Astrocyte of the cerebellum (primary cell): ENCODE results near the gene STN1.
"Not testable (repeated sequence)": the region's sequence is repeated elsewhere in the genome, so short reads cannot be mapped to it uniquely, and the experiment has no call there.

Experiments used
- DNase-seq: peaks from one replicate; pipeline ENCODE4 v3.0.0-alpha.2; 2011; ENCODE audit warnings: low read depth
- H3K4me3 ChIP-seq: 2 replicates; pipeline ENCODE4 v1.5.1; 2011; ENCODE audit warnings: mild to moderate bottlenecking, low read depth, low read length, moderate library complexity
- in situ Hi-C: cut with HindIII; loops from 2 replicates; pipeline ENCODE4 v1.10.0; 2017; ENCODE audit warnings: low sequenced_read_pairs
- TF ChIP-seq, protein P1 (sequence below): IDR thresholded peaks from 2 replicates; pipeline ENCODE4 v1.5.1; 2012; ENCODE audit warnings: low read length, low read depth, moderate library complexity, mild to moderate bottlenecking; ENCODE audit errors: missing control alignments

The STN1 gene

DNA sequence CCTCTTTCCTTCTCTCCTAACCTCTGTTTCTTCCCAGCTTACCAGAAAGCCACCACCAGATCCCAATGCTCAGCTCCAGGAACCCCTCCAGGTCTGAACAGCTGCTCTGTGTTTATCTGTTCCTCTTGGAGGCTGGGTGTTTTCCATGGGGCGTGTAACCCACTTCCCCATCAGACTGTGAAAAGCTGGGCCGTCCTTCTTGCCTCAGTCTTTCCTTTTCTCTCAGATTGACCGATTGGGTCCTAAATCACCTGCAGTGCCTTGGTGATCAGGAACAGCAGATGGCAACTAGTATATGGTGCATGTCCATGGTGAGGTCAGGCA is 67.5 kb downstream of the STN1 start:
- in situ Hi-C loops: loop anchor here (10.0 to 25.0 kb wide), 2 partner anchors 136 to 238 kb away; no protein-coding TSS in a partner anchor
- peak overlapping the region; percentile 9 for H3K4me3 ChIP-seq
- no peak for DNase-seq
- TF ChIP-seq, protein P1, sequence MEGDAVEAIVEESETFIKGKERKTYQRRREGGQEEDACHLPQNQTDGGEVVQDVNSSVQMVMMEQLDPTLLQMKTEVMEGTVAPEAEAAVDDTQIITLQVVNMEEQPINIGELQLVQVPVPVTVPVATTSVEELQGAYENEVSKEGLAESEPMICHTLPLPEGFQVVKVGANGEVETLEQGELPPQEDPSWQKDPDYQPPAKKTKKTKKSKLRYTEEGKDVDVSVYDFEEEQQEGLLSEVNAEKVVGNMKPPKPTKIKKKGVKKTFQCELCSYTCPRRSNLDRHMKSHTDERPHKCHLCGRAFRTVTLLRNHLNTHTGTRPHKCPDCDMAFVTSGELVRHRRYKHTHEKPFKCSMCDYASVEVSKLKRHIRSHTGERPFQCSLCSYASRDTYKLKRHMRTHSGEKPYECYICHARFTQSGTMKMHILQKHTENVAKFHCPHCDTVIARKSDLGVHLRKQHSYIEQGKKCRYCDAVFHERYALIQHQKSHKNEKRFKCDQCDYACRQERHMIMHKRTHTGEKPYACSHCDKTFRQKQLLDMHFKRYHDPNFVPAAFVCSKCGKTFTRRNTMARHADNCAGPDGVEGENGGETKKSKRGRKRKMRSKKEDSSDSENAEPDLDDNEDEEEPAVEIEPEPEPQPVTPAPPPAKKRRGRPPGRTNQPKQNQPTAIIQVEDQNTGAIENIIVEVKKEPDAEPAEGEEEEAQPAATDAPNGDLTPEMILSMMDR: no peak

GRCh38 chr10:103849880-103850571 is 68.0 kb downstream of the STN1 start:
- DNase-seq: peak; percentile 81
- in situ Hi-C loops: loop anchor here (10.0 to 25.0 kb wide), 2 partner anchors 135 to 238 kb away; no protein-coding TSS in a partner anchor
- TF ChIP-seq, protein P1: no peak
- H3K4me3 ChIP-seq: peak overlapping the region; percentile 9

DNA sequence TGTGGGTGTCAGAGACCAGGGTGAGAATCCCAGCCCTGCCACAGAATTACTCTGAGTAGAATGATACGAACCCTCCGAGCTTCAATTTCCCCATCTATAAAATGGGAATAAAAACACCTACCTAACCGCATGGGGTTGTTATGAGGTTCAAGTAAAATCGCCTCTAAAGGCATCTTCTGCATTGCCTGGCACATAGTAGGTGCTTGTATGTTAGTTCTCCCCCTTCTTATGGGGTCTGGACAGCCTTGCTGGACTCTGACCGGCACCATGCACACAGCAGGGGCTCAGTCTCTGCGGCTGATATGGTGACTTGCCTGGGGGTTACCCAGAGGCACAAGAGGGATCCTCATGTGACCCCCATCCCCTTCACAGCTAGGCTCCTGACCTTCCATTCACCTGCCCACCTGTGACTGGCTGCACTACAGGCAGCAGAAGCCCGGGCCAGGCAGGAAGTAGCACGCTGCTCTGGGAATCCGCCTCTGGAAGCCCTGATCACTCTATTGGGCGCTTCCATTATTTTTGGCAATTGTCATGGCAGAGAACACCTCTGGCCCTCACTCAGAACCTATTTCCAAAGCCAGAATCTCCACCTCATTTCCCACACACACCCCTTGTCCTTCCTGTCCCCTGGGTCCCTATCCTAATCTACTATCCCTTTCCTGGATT is 68.6 kb downstream of the STN1 start:
- DNase-seq: no peak
- TF ChIP-seq, protein P1: no peak
- no peak overlapping the region for H3K4me3 ChIP-seq
- in situ Hi-C loops: no loop called here

DNA sequence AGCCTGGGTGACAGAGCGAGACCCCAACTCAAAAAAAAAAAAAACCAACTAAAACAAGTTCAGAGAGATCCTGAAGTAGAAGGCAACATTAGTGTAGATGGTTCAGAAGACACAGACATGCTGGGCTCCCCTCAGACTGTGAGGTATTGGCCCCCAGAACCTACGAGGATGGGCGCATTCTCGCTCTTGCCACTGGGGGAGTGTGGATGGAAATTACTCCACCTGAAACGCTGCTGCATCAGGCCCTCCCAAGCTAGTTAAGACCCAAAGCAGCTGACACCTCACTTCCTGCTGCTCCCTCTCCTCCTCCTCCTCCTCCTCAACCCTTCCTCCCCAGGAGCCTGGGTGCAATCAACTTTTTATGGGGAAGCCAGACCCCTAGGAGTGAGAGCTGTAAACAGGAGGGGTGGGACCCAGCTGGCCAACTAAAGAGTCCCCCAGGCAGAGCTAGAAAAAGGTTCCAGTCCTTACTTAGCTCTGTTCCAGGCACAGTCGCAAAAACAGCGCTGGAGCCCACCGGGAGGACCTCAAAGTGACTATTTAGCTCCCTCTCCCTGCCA is 70.0 kb downstream of the STN1 start:
- H3K4me3 ChIP-seq: no peak overlapping the region
- in situ Hi-C loops: no loop called here
- TF ChIP-seq, protein P1: peak; percentile 40
- DNase-seq: no peak

DNA sequence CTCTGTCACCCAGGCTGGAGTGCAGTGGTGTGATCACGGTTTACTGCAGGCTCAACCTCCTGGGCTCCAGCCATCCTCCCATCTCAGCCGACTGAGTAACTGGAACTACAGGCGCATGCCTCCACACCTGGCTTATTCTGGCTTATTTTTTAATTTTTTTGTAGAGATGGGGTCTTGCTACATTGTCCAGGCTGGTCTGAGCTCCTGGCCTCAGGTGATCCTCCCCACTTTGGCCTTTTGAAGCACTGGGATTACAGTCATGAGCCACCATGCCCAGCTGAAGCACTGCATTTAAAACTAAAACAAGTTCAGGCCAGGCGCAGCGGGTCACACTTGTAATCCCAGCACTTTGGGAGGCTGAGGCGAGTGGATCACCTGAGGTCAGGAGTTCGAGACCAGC is 70.6 kb downstream of the STN1 start:
- H3K4me3 ChIP-seq: no peak overlapping the region
- in situ Hi-C loops: no loop called here
- no peak for DNase-seq
- TF ChIP-seq, protein P1: no peak

DNA sequence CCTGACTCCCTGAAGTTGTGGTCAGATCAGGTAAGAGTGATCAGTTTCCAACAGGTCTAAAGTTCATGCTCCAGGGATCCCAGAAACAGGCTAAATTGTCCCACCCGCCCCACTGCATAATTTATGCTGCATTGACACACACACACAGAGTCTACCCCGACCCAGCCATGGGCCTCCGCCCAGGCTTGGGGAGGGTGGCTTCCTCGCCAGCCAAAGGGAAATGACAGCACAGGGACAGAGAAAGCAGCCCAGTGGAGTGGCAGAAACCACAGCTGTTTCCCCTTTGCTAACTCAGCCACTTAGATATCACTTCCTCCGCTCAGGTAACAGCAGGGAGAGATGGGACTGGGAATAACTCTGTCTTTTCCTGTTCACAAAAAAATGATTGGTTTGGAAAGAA is 72.0 kb downstream of the STN1 start:
- no peak for DNase-seq
- in situ Hi-C loops: no loop called here
- no peak overlapping the region for H3K4me3 ChIP-seq
- TF ChIP-seq, protein P1: no peak

- H3K4me3 ChIP-seq, DNase-seq, in situ Hi-C loops: not testable (repeated sequence)
Observed at GRCh38 chr10:103845346-103845745, 72.6 kb downstream of the STN1 start.
